GM21717 (cell line): ENCODE data around the gene ZMYND15.

Experiments
- ATAC-seq: cut with Tn5 transposase; IDR thresholded peaks from one replicate; pipeline ENCODE4 v1.9.1; 2021; ENCODE audit warnings: mild to moderate bottlenecking, moderate library complexity; ENCODE audit not compliant: unreplicated experiment

ZMYND15 gene

DNA sequence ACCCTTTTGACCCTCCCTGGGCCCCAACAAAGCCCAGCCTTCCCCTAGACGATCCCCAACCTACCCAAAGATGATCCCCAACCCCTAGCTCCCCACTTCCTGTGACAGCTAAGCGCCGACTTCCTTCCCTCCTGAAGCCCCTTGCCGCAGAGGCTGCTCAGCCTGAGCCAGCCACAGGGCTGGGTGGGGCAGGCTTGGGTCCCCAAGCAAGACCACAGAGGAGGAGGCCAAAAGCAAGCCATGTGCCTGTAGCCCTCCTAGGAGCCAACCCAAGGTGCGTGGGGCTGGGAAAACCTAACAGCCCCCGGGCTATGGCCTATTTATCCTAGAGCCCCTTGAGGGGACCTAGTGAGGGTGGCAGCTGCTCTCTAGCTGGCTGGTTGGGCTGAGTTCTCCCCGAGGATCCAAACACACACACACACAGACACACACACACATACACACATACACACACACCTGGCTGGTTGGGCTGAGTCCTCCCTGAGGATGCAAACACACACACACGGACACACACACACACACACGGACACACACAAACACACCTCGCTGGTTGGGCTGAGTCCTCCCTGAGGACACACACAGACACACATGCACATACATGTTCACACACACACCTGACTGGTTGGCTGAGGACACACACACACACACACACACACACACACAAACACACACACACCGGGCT lies 24.4 kb upstream of the ZMYND15 start:
- no peak for ATAC-seq

DNA sequence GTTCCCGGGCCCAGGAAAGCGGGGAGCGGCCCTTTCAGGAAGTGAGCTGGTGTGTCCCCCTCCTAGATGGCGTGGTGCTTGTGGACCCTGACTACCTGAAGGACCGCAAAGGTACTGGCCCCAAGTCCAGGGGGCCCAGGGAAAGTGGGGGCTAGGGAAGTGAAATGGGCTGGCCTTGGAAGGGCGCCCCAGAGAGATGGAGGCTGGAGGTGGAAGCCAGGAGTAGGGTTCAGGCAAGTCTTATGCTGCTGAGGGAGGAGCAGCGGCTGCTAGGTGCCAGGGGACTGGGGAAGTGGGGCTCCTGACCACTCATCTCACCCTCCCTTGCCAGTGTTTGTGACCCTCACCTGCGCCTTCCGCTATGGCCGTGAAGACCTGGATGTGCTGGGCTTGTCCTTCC lies 23.6 kb upstream of the ZMYND15 start:
- no peak for ATAC-seq

DNA sequence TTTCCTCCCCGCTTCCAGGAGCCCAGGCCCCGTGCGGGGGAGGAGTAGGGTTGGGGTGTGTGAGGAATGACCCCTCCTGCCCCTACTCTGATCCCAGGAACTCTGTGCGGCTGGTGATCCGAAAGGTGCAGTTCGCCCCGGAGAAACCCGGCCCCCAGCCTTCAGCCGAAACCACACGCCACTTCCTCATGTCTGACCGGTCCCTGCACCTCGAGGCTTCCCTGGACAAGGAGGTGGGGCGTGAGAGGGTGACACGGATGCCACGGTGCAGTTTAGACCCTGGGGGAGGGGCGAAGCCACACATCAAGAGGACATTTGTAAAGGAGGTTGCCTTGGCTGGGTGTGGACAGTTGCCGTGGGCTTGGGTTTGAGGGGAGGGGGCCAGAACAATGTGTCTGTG lies 21.8 kb upstream of the ZMYND15 start:
- no peak for ATAC-seq

DNA sequence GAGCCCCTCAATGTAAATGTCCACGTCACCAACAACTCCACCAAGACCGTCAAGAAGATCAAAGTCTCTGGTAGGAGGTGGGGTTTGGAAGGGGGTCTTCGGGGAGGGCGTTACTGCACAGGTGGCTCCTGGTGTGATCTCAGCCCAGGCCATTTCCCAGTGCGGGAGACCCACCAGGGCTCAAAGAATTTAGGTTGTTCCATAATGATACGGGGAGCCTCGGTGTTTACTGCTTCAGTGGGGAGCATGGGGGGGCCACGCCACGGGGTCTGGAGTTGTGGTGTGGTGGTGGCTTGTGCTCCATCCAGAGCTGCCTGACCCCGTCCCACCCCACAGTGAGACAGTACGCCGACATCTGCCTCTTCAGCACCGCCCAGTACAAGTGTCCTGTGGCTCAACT lies 21.4 kb upstream of the ZMYND15 start:
- ATAC-seq = no peak

DNA sequence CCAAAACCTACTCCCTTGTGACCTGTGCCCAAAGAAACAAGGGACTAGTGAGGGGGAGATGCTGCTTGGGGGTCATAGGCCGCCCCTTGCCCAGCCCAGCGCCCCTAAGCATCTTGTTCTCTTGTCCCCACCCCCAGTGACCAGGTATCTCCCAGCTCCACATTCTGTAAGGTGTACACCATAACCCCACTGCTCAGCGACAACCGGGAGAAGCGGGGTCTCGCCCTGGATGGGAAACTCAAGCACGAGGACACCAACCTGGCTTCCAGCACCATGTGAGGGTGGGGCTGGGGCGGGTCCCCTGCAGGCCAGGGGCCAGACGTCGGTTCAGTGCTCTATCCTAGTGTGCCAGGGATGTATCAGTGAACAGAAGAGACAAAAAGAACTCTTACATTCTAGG lies 20.5 kb upstream of the ZMYND15 start:
- no peak for ATAC-seq

DNA sequence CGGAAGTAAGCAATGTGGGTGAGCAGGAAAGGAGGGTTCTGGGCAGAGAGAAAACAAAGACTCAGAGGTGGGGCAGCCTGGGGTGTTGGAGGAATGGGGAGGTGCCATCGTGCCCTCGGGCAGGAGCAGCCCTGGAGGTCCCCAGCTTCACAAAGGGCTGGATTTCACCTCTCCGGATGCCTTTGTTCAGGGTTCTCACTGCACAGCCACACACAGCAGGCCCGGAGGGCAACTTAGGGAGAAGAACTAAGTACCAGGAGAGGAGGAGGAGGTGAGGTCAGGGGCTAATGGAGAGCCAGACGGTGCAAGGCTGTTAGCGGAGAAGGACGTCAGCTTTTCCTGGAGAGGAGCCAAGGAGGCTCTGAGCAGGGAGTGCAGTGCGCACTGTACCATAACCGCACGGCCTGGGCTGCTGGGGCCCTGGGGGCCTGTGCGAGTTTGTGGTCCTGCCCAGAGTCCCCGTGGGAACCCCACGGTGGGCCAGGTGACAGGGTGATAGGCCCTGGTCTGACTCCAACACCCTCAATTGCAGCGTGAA lies 19.9 kb upstream of the ZMYND15 start:
- no peak for ATAC-seq

DNA sequence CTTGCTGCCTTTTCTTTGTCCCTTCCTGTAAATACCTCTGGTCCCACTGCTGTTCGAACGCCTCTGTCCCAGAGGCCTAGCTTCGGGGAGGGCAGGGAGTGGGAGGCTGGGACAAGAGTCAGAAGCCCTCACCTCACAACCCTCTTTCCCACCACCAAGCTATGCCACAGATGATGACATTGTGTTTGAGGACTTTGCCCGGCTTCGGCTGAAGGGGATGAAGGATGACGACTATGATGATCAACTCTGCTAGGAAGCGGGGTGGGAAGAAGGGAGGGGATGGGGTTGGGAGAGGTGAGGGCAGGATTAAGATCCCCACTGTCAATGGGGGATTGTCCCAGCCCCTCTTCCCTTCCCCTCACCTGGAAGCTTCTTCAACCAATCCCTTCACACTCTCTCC lies 18.8 kb upstream of the ZMYND15 start:
- no peak for ATAC-seq

DNA sequence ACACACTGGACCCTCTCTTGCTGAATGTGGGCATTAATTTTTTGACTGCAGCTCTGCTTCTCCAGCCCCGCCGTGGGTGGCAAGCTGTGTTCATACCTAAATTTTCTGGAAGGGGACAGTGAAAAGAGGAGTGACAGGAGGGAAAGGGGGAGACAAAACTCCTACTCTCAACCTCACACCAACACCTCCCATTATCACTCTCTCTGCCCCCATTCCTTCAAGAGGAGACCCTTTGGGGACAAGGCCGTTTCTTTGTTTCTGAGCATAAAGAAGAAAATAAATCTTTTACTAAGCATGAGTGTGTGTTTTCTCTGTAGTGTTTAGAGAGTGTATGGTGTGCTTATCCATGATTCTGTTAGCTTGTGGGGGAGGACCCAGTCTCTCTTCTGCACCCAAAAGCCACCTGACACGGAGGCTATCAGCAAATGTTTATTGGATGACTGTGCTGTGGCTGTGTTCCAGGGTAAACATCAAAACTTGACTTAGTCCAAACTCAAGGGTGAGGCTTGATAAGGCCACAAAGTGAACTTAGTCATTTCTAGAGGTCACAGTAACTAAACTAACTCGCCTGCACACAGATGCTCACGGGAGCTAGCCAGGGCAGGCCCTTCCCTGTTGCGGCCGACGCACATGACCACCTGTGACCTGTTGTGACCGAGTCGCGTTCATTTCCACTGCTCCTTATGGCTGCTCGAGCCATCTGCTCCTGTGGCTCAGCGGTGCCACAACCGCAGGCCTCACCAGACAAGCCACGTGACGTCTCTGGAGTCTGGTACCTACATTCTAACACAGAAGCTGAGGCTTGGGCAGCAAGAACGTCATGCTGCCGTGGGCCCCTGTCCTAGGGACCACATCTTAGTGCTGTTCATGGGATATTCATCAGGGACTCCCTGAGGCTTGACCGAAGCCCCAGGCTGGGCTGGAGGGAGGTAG lies 18.2 kb upstream of the ZMYND15 start:
- no peak for ATAC-seq

DNA sequence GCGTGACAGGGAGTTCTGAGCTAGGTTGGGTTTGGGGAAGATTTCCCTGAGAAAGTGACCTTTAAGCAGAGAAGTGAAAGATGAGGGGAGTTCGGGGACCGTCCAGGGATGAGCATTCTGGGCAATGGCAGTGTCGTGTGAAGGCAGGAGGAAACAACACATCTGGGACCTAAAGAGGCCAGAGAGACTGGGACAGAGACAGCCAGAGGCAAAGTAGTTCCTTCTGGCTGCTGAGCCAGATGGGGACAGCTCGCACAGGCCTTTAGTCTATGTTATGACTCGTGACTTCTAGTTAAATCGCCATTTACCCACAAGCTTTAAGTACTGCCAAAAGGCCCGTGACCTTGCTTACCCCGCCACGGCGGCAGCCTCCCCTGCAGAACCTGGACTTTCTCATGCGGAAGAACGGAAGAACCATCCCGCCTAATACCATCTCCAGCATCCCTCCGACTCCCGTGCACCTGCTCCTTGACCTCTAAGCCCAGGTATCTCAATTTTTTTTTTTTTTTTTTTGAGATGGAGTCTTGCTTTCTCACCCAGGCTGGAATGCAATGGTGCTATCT lies 16.9 kb upstream of the ZMYND15 start:
- ATAC-seq = no peak

DNA sequence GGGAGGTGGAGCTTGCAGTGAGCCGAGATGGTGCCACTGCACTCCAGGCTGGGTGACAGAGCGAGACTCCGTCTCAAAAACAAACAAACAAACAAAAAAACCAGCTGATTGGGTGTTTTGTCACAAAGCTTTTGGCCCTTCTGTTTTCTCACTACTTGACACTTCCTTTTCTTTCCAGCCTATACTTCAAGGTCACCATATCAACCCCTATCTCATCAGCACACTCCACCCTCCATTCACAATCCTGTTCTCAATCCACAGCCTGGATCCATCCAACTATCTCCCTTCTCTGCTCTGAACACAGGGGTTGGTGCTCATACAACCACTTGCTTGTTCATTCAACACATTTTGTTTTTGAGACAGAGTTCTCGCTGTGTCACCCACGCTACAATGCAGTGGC lies 15.0 kb upstream of the ZMYND15 start:
- ATAC-seq = no peak

DNA sequence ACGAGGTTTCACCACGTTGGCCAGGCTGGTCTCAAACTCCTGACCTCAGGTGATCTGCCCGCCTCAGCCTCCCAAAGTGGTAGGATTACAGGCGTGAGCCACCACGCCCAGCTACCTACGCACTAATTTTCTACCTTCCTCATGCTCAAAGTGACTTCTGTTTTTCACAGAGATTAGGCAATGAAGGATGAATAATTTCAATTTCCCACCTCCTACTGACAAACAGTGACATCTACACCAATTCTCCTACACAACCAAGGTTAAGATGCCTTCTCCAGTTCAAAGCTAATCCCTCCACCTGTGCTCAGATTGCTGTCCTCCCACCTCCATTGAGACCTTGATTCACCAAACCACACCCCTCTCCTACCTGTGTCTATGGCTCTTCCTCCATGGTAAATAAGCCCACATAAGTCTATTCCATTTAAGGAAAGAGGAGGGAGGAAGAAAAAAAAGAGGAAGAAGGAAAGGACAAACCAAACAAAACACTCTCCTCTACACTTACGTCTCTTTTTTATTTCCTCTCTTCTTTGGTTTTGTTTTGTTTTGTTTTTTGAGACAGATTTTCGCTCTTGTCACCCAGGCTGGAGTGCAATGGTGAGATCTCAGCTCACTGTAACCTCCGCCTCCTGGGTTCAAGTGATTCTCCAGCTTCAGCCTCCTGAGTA lies 13.9 kb upstream of the ZMYND15 start:
- no peak for ATAC-seq

DNA sequence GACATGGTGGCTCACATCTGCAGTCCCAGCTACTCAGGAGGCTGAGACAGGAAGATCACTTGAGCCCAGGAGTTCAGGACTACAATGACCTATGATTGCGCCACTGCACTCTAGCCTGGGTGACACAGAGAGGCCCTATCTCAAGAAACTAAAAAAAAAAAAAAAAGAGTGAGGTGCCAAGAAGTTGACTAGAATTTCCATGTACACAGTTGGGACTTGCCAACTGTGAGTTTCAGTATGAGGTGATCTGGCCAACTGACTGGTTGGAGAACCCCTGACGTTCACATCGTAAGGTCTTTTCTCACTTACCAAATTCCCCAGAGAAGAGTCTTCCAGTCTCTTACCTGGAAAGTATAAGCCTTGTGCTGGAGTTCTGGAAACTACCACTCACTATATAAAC lies 11.5 kb upstream of the ZMYND15 start:
- no peak for ATAC-seq

DNA sequence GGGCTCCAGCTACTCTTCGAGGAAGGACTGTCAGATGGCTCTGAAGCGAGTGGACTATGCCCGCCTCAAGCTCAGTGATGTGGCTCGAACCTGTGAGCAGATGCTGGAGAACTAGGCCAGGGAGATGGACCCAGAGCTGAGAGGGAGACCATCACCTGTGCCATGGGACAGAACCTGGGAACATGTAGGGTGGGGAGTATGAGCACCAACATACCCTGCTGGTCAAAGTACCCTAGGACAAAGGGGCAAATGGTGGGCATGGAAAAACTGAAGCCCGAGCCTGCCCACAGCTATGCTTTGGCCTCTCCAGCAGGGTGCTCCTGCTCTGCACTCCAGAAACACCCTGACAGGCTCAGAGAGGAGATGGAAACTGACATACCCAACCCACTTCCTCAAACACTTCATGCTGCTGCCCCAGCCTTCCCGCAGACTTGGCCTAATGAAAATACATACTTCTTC lies 6.5 kb upstream of the ZMYND15 start:
- ATAC-seq = no peak

DNA sequence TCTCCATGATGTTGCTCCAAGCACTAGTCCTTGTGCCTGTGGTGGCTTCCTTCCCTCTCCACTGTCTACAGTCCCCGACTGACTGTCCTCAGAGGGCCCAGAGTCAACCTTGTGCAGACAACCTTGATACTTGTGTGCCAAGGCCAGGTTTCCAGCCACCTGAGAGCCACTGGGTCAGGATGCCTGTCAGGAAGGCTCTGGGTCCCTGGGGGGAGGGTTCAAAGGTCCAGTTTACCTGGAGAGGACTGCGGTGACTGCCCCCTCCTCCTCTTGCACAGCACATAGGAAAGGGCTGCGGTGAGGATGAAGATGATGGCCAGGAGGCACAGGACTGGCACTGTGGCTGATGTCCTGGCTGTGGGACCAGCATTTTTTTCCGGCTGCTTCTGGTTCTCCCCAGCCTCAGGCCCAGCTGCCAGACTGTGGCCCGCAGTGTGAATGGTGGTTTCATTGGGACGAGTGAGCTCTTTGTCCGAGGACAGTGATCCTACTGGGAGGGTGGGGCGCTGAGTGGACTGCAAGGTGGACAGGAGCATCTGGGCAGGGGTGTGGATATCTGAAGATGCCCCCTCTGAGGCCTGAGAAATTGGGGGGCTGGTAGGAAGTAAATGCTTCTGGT lies 4.7 kb upstream of the ZMYND15 start:
- ATAC-seq = no peak

DNA sequence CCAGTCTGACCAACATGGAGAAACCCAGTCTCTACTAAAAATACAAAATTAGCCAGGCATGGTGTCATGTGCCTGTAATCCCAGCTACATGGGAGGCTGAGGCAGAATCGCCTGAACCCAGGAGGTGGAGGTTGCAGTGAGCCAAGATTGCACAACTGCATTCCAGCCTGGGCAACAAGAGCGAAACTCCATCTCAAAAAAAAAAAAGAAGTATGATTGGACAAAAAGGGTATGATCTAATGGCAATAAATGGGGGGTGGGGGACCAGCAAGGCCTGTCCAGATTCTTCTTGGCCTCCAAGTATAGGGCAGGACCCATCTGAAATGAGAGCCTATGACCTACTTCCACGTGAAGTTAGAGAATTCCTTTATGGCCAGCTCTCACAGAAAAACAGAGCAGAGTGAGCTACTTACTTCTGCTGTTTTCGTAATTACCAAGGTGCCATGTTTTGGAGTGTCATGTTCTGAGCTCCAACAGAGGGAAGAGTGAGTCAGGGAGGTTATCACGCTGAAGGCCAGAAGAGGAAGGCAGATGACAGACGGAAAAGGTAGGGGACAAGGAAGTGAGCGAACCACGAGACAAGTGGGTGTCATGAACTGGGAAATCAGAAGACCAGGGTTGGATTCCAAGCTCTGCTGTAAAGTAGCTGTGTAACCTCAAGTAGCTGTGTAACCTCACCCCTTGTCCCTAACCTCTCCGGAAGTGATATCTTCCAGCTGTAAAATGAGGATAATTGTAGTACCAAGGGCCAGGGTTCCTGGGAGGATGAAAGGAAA lies 3.6 kb upstream of the ZMYND15 start:
- no peak for ATAC-seq

DNA sequence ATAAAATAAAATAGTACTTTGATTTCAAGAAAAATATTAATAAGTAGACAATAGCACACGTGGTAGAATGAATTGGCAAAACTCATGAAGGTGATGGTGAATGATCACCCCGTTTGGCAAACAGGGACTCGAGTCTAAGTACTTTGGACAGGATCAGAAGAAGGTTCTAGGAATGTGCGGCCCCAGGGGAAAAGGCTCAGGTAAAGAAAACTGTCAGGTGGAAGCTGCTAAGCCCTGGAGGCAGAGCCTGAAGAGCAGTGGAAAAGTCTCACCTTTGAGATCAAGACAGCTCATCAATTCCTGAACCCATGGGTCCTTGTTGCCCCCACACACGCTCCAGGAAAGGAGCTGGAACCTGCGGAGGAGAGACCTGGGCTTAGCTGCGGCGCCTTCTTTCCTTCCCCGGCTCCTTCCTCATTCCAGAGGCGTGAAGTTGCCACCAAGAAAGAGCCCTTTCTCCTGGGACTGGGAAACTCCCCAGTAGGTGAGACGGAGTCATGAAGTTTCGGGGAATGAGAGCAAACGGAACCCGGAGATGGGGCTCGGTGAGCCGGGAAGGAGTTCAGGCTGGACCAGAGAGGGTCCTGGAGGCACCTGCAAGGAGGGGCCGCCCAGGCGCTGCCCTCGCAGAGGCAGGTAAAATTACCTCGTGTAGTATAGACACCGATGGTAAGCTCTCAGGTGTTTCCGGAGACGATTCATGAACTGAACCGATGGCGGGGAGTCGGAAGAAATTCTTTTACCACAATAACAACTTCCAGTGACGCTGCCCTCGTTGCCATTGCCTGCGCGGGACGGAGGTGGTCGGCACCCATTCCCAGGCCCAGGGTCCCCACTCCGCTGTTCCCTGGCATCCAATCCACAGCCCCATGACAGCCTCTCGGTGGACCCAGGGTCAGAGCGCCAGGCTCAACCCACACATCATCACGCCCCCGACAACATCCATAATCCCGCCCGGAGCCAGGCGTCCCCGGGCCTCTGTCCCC lies 1.2 kb upstream of the ZMYND15 start:
- no peak for ATAC-seq

DNA sequence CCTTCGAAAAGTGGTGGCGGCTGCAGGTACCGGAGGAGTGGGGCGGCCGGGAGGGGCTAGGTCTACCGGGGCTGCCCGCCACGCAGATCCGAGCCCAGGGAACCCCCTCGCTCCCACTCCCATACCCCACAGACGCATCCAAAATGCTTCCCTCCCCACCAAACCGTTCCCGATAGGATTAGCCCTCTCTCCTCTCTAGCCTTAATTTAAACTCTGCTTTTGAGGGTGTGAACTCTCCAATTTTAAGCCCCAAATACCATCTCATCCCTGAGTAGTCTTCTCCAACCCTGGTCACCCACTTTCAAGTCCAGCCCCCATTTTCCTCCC lies 355 bp downstream of the ZMYND15 start:
- no peak for ATAC-seq

DNA sequence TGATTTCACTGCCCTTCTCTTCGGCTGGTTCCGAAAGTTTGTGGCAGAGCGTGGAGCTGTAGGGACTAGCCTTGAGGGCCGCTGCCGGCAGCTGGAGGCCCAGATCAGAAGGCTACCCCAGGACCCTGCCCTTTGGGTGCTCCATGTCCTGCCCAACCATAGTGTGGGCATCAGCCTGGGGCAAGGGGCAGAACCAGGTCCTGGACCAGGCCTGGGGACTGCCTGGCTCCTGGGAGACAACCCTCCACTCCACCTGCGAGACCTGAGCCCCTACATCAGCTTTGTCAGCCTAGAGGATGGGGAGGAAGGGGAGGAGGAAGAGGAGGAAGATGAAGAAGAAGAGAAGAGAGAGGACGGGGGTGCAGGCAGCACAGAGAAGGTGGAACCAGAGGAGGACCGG lies 951 bp downstream of the ZMYND15 start:
- no peak for ATAC-seq

DNA sequence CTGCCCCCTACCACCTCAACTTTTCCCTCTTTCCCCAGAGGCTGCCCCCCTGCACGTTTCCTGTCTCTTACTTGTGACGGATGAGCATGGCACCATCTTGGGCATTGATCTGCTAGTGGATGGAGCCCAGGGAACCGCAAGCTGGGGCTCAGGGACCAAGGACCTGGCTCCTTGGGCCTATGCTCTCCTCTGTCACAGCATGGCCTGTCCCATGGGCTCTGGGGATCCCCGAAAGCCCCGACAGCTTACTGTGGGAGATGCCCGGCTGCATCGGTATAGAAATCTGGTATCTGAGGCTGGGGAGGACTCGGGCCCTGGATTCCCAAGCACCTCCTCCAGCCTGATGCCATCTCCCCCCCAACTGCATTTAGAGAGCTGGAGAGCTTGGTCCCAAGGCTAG lies 1.9 kb downstream of the ZMYND15 start:
- no peak for ATAC-seq
